GM21528 (cell line): ENCODE data around the gene APP.

Experiments
- ATAC-seq: cut with Tn5 transposase; IDR thresholded peaks from one replicate; pipeline ENCODE4 v1.9.1; 2021; ENCODE audit warnings: mild to moderate bottlenecking, moderate library complexity; ENCODE audit not compliant: unreplicated experiment, low FRiP score

The APP gene

DNA sequence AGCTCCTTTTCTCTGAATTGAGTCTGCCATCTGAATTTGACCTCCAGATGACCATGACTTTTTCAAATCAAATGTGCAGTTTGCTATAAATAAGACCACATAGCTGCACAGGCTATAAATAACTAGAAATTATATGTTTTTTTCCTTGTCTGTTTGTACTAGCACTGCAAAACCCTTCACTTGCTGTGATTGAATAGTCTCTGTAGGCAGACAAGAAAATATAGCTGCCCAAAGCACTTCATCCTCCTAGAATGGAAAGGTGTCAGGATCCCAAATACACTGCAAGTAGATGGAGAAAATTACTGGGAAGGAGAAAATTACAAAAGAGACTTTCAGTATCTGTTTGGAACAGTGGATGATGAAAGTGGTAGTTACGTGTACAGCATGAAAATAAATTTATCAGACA is 175.8 kb downstream of the APP start:
- ATAC-seq: no peak

DNA sequence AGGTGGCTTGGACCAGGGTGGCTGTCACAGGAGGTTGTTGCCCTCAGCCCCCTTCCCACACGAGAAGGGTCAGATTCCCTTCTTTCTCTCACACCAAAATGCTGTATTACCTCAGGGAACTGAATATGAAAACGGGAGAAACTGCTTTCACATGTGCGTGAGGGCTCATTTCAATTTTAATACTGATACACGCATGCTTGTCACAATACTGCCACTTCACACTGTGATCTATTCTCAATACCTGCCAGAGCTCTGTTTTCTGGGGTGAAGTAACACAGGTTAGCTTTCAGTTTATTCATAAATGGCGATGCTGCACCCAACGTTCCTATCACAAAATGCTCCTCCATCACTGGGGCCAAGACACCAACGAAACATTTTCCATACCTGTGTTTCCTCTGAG is 181.8 kb downstream of the APP start:
- ATAC-seq: no peak

DNA sequence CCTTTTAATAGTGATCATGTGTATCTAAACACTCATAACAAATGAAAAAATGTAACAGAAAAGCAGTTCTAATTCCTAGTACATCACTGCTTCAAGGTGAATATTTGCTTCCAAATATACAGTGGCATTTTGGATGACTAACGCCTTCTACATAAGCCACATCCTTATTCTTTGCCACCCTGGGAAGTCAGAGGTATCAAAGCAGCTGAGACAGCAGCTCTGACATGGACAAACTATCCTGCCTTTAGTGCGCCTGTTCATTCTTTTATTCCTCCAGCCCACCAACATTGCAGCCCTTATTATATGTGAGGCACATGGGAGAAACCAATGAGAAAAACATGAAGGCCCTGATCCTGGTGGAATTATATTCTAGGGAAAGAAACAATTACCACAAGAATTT is 183.0 kb downstream of the APP start:
- no peak for ATAC-seq

DNA sequence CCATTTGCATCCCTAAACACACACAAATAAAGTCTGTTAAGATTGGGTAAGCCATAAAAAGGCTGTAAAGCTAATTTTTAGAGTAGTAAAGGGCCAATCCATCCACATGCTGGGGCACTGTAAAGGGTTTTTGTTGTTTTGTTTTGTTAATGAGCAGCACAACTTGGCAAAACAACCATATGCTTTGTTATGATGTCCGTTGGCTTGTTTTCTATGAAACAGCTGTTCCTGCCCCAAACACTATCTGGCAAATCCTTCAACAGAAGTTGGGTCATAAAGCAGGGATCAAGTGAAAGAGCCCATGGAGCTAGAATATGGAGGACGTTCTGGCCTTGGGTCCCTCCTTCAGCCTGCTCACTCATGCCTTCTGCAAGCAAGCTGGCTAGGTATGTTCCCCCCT is 183.6 kb downstream of the APP start:
- ATAC-seq: no peak

- ATAC-seq: no peak
These were observed 184.6 kb downstream of the APP start for GRCh38 chr21:25985990-25986389.

DNA sequence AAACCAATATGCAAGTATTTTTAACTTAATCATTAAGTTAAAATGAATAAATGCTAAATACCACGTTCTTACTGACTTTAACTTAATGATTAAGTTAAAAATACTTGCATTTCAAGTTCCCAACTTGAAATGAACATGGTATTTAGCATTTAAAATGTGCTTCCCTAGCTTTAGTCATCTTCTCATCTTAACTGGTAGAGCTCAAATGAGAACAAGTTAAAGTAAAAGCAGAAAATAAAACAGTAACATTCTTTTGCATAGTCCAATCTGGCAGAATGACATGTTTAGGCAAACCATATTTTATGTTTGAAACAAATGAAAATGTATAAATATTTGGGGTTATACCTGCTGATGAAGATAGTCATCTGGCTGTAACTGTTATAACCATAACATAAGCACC is 186.0 kb downstream of the APP start:
- ATAC-seq: no peak

GRCh38 chr21:25983745-25984144 is 186.8 kb downstream of the APP start:
- no peak for ATAC-seq

DNA sequence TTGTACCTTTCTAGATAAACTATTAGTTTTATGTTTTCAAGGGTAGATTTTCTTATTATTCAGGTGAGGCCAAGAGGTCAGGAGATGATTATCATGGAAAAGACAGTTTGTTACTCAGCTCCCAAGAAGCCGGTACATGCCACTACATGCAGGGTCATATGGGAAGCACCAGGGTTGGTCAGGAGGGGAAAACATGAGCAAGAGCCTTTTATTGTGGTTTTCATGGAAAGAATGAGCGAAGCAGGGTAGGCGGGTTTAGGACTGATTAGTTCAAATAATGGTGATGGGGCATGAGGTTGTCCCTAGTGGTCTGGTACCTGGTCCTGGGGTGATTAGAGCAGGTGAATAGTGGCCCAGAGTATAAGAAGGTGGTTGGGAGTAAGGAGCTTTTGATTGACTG is 189.9 kb downstream of the APP start:
- ATAC-seq: no peak

DNA sequence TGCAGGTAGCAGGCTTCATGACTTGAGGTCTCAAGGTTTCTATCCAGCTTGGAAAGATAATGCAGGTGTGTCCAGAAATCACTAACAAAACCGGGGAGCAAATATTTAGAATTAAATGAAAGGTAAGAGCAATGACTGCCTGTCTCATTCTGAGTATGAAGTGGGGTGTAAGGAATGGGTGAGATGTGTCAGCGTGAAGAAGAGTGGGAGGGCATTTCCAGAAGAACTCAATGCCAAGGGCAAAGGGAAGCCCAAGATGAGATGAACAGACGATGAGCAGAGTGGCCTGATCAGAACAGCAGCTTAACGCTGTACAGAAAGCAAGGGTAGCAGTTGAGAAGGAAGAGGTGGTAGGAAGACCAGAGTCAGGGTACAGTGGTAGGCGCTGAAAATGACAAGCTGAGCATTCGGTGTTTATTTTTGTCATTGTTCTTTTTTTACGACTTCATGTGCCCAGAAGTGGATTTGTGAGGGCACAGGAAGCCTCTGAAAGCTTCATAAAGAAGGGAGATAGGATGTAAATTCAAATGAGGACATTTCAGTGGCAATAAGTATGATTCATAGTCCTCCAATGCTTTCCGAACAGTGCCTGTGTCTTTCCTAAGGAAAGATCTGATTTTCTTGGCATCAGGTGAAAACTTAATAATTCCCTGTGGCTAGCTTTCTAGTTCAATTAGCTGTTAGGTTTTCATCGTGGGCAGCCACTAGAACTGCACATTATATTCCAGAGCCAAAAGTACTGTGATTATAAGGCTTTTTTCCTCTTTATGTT is 190.5 kb downstream of the APP start:
- ATAC-seq: no peak

DNA sequence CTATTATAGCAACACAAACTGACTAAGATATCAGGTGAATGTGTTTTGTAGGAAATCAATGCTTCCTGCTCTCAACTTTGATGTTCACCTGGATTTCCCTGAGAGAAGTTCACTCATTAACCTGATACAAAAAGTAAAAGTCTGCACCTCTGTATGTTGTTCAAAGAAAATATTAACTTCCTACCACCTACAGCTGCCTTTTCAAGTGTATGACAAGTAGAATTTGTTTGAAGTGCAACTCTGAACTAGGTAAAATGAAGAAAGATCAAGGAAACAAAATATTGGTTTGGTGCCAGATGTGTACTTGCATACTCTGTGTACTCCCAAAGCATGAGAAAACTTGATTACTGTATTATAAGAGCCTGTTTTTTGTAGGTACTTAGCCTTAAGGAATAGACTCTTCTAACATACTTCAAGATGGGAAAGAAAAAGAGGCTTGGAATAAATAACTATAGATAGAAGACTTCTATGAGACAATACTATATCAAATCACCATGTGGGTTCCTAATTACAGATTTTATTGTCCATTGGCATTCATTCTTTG is 193.4 kb downstream of the APP start:
- ATAC-seq: no peak

- no peak for ATAC-seq
These were observed 195.6 kb downstream of the APP start for GRCh38 chr21:25974964-25975363.

- ATAC-seq: no peak
These were observed 200.2 kb downstream of the APP start for GRCh38 chr21:25970254-25970930.

- ATAC-seq: peak; percentile 63
These were observed 202.6 kb downstream of the APP start for GRCh38 chr21:25967901-25968438.

- ATAC-seq: peak; percentile 99
These were observed 203.2 kb downstream of the APP start for GRCh38 chr21:25967181-25967900.

DNA sequence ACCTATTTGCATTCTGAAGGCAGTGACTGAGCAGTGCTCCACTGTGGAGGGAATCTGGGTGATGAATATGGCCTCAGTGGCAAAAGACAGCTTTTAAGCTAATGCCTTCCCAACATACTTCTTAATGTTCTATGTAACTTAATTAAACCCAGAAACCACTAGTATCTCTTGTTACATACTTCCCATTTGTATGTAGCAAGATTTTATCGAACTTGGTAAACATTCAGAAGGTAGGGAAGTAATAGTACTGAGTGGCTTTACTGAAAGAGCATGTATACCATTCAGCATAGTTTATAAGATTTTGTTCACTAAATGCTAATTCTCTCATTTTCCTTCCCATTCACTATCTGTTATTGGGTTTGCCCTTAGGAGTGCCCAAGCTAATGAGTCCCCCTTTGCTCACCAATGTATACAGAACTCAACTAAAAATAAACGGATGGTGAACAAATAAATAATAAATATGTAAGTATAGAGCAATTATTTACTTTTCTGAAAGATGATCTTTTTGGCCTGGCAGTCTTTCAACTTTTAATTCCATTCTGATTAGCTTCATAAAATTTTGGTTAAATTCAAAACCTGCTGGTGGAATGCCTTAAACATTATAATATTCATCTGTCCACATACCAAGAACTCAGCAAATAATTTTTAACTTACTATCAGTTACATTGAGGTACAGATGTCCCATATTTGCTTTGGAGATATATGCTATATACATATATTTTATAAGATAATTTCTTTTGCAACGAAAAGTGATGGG is 204.4 kb downstream of the APP start:
- ATAC-seq: no peak

- no peak for ATAC-seq
These were observed 205.6 kb downstream of the APP start for GRCh38 chr21:25964926-25965325.

DNA sequence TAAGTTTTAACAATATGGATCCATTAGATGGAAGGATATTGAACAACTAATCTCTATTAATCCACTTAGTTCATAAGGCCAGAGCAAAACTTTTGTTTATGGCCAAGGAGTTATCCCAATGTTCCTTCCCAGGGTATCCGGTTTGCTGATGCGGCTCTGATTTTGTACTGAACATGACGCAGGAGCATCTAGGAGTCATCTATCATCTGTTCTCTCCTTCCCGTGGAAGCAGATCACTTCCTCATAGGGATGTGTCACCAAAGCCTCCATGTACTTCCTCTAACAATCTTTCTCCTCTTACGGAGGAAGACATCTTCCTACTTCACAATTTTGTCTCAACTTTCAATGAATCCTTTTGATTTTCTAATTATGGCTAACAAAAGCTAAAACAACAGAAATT is 206.6 kb downstream of the APP start:
- no peak for ATAC-seq

DNA sequence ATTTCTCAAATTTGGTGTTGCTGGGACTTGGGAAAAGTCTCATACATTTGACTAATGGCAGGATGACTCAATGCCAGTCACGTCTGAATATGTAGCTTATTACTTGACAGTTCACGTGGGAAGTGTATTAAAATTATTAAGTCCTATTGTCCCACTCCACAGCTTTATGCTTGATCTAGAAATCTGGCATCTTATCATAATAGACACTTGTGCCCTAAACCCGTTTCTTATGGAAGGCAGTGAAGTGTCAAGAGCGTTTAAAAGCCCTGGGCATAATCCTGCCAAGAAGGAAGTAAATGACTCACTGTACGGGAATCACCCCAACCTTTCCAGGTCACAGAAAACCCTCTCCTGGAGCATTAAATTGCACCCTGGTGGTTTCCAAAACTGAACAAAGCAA is 207.4 kb downstream of the APP start:
- ATAC-seq: no peak

GRCh38 chr21:25961042-25961441 is 209.5 kb downstream of the APP start:
- no peak for ATAC-seq

GRCh38 chr21:25960402-25960801 is 210.2 kb downstream of the APP start:
- ATAC-seq: no peak
